Nephron progenitor cell (in vitro differentiated cells): ENCODE data around the gene UTY.

Experiments used
- DNase-seq: peaks from one replicate; pipeline ENCODE4 v3.0.0; 2021
- H3K27ac Mint-ChIP-seq: 2 replicates; pipeline ENCODE4 v1.8.0; 2021; ENCODE audit warnings: mild to moderate bottlenecking, moderate library complexity, mixed read lengths
- H3K27me3 Mint-ChIP-seq: 2 replicates; pipeline ENCODE4 v1.8.0; 2021; ENCODE audit warnings: mild to moderate bottlenecking, low read depth, mixed read lengths; ENCODE audit not compliant: poor library complexity
- H3K36me3 Mint-ChIP-seq: 2 replicates; pipeline ENCODE4 v1.8.0; 2021; ENCODE audit warnings: low read depth, mixed read lengths
- H3K4me1 Mint-ChIP-seq: 2 replicates; pipeline ENCODE4 v1.8.0; 2021; ENCODE audit warnings: mixed read lengths
- H3K4me3 Mint-ChIP-seq: 2 replicates; pipeline ENCODE4 v1.8.0; 2021; ENCODE audit warnings: mild to moderate bottlenecking, moderate library complexity, mixed read lengths
- H3K9me3 Mint-ChIP-seq: 2 replicates; pipeline ENCODE4 v1.8.0; 2021; ENCODE audit warnings: mild to moderate bottlenecking, moderate library complexity, mixed read lengths
- TF ChIP-seq, protein P1 (sequence below): fragments of 200-600 bp; sonication (generic); IDR thresholded peaks from 2 replicates; pipeline ENCODE4 v1.5.0; 2021; ENCODE audit warnings: antibody characterized with exemption

The UTY gene

DNA sequence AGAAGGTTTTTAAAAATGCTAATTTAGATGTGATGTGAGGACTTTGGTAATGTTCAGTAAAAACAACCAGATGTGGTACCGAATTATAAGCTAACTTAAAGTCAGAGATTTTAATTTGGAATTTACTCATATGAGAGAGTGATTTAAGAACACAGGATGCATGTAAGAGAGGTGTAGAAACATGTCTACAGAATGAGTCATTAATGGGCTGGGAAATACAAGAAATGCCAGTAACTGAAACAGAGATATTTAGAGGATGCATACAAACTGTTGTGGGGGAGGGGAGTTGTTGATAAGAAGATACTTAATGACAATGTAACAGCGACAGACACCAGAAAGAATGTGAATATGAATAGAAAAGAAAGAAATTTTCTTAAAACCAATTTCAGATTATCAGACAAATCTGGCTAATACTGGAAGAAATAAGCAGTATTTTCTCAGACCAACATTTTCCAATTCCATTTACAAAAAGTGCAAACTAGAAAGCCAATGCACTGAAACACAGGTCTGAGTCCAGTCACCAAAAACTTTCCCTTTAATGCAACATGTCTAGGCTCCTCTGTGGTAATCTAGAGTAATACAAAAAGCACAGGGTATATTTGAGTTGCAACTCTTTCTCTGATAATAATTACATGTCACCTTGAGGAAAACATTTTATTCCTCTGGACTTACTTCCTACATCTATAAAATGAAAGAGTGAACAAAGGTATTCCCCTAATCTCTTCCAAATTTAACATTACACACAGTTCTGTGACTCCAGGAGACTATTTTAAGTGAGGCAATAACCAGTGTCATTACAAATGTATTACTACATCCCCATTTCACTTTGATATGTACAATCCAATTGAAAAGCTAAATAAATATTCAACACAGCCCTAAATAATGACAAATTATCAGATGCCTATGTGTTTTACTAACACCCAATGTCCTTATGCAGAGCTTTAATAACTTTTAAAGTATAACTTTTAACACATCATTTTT, 117.9 kb downstream of the UTY start:
- H3K4me1 Mint-ChIP-seq: no peaks in the 10 kb centered on the region
- H3K27me3 Mint-ChIP-seq: no peaks in the 10 kb centered on the region
- no peak overlapping the region for H3K4me3 Mint-ChIP-seq
- no peak for DNase-seq
- TF ChIP-seq, protein P1, sequence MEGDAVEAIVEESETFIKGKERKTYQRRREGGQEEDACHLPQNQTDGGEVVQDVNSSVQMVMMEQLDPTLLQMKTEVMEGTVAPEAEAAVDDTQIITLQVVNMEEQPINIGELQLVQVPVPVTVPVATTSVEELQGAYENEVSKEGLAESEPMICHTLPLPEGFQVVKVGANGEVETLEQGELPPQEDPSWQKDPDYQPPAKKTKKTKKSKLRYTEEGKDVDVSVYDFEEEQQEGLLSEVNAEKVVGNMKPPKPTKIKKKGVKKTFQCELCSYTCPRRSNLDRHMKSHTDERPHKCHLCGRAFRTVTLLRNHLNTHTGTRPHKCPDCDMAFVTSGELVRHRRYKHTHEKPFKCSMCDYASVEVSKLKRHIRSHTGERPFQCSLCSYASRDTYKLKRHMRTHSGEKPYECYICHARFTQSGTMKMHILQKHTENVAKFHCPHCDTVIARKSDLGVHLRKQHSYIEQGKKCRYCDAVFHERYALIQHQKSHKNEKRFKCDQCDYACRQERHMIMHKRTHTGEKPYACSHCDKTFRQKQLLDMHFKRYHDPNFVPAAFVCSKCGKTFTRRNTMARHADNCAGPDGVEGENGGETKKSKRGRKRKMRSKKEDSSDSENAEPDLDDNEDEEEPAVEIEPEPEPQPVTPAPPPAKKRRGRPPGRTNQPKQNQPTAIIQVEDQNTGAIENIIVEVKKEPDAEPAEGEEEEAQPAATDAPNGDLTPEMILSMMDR: no peak
- H3K9me3 Mint-ChIP-seq: no peaks in the 10 kb centered on the region
- H3K27ac Mint-ChIP-seq: no peak overlapping the region
- no peaks in the 10 kb centered on the region for H3K36me3 Mint-ChIP-seq

DNA sequence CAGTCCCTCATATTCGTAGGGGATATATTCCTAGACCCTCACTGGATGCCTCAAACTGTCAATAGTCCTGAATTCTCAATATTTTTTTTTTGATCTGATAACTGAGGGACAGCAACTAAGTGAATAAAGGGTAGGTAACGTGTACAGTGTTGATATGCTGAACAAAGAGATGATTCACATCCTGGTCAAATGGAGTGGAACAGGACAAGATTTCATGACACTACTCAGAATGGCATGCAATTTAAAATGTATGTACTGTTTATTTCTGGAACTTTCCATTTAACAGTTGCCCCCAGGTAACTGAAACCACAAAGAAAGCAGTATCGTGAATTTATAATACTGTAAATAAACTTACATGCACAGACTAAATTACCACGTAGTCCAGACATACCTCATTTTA, 128.4 kb downstream of the UTY start:
- Mint-ChIP-seq H3K4me1 (no peaks in the 10 kb centered on the region), H3K27ac (no peak overlapping the region), H3K4me3 (no peak overlapping the region), H3K9me3 (no peaks in the 10 kb centered on the region), H3K36me3 (no peaks in the 10 kb centered on the region), H3K27me3 (no peaks in the 10 kb centered on the region)
- TF ChIP-seq, protein P1: no peak
- no peak for DNase-seq

DNA sequence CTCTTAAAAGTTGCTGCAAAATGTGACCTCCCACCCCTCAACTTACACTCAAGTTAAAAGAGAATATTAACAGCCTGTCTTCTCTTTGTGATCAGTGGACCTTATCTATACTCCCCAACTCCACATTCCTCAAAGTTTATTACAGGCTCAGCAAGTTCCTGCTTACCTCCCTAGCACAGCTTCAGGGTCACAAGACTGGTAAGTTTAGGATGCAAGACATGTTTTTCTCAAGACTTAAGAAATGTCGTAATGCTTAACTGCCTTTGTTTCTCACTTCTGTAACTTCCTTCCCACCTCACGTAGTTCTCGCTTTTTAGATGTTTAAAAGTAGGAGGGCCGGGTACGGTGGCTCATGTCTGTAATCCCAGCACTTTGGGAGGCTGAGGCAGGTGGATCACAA, 132.7 kb downstream of the UTY start:
- Mint-ChIP-seq H3K27me3 (no peaks in the 10 kb centered on the region), H3K4me3 (no peak overlapping the region), H3K4me1 (no peaks in the 10 kb centered on the region), H3K27ac (no peak overlapping the region), H3K36me3 (no peaks in the 10 kb centered on the region), H3K9me3 (no peaks in the 10 kb centered on the region)
- no peak for DNase-seq
- TF ChIP-seq, protein P1: no peak

DNA sequence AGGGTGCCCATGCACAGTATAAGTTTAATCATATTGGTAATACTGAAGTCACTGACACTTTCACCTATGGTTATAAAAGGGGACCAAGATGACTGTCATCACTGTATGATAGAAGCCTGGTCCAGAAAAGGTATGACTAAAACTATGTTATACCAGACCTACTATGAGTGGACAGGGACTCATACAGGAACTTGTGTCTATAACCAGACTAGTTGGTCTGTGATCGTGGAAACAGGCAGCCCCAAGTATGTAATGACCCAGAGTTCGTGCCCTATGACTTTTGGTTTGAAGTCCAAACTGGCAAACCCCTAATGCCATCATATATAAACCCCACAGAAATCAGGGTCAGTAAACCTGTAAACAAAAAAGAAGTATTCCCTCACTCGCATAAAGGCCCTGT, 134.3 kb downstream of the UTY start:
- Mint-ChIP-seq H3K4me3 (no peak overlapping the region), H3K9me3 (no peaks in the 10 kb centered on the region)
- no peak for DNase-seq

DNA sequence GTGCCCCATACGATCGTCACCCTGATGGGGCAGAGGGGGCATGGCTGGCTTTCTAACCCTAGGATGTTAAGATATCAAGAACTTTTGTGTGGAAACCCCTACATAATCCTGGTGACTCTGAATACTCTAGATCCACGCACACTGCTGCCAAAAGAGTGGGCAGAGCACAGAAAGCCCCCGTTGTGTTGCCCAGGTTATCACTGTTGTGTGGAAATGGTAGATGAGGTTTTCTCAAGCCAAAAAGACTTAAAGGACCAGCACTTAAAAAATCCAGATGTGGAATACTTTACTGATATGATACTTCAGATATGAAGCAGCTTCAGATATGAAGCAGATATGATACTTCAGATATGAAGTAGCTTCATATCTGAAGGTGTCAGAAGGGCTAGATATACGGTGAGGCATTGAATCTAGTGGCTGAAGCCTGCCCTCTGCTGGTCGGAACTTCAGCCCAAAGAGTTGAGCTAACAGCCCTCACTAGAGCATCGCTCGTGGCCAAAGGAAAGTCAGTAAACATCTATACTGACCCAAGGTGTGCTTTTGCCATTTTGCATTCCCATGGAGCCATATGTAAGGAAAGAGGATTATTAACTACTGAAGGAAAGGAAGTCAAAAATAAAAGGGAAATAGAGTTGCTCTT, 136.4 kb downstream of the UTY start:
- Mint-ChIP-seq H3K4me3 (no peak overlapping the region), H3K9me3 (no peaks in the 10 kb centered on the region), H3K27ac (no peak overlapping the region), H3K36me3 (no peaks in the 10 kb centered on the region), H3K27me3 (no peaks in the 10 kb centered on the region), H3K4me1 (no peaks in the 10 kb centered on the region)
- DNase-seq: no peak
- TF ChIP-seq, protein P1: no peak

More for the DNA sequence above, 134.3 kb downstream of the UTY start:
- no peak overlapping the region for H3K27ac Mint-ChIP-seq
- H3K4me1 Mint-ChIP-seq: no peaks in the 10 kb centered on the region
- TF ChIP-seq, protein P1: no peak
- no peaks in the 10 kb centered on the region for H3K36me3 Mint-ChIP-seq
- H3K27me3 Mint-ChIP-seq: no peaks in the 10 kb centered on the region
